HG02943 (cell line): Measurements from ENCODE around the gene THEMIS.
"Not testable (repeated sequence)": the region's sequence is repeated elsewhere in the genome, so short reads cannot be mapped to it uniquely, and the experiment has no call there.

Experiments
- ATAC-seq: cut with Tn5 transposase; IDR thresholded peaks from one replicate; pipeline ENCODE4 v1.9.1; 2021; ENCODE audit warnings: mild to moderate bottlenecking, low read depth, moderate library complexity; ENCODE audit not compliant: unreplicated experiment

THEMIS gene, protein sequence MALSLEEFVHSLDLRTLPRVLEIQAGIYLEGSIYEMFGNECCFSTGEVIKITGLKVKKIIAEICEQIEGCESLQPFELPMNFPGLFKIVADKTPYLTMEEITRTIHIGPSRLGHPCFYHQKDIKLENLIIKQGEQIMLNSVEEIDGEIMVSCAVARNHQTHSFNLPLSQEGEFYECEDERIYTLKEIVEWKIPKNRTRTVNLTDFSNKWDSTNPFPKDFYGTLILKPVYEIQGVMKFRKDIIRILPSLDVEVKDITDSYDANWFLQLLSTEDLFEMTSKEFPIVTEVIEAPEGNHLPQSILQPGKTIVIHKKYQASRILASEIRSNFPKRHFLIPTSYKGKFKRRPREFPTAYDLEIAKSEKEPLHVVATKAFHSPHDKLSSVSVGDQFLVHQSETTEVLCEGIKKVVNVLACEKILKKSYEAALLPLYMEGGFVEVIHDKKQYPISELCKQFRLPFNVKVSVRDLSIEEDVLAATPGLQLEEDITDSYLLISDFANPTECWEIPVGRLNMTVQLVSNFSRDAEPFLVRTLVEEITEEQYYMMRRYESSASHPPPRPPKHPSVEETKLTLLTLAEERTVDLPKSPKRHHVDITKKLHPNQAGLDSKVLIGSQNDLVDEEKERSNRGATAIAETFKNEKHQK

GRCh38 chr6:127900935-127901334 lies at the start of gene THEMIS:
Gene THEMIS, minus strand, starts transcription at chr6:127901058. Its CDS starts 126 bp downstream, at chr6:127900932.
- no peak for ATAC-seq

DNA sequence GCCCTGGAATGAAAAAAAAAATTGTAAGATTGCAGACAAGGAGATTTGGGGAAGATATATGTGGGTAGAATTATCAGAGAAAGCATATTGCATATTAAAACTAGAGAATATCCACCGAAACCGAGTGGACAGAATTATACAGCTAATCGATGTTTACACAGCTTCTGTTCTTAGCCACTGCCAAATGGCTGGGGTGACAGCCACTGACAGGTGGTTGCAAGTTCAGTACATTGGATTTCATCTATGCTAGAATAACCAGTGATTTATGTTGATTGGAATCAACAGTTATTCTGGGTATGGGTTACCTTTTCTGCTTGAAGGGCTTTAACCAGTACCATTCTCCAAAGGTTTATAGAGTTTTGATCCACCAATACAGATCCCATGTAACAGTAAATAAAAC lies 48.4 kb upstream of the THEMIS start:
- ATAC-seq, result no peak

- no peak for ATAC-seq
Observed at GRCh38 chr6:127946388-127946787, 45.5 kb upstream of the THEMIS start.

DNA sequence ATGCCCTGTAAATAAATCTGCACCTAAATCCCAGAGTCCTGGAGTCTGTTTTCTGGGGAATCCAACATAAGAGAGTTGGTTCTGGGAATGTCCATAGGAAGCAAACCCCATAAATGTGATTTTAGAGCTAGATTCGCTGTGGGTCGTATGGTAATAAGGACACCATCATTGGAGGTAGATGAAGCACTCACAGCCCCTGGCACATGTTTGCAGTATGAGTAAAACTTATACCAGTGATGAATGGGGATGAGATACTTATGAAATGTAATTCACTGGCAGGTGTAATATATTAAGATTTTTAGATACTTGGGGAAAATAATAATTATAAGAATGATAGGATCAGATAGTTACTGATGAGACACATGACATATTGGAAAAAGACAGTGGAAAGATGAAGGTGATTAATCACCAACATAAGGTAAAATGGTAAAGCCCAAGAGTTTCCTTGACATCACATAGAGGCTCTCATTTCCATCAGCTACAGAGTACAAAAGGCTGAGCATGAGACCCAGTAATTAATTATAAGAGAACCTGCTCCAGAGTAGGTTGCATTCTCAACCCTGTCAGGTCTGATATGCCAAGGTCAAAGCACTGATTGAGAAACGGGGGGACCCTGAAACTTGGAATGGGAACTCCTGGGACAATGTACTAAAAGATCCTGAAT lies 44.7 kb upstream of the THEMIS start:
- ATAC-seq, result no peak

DNA sequence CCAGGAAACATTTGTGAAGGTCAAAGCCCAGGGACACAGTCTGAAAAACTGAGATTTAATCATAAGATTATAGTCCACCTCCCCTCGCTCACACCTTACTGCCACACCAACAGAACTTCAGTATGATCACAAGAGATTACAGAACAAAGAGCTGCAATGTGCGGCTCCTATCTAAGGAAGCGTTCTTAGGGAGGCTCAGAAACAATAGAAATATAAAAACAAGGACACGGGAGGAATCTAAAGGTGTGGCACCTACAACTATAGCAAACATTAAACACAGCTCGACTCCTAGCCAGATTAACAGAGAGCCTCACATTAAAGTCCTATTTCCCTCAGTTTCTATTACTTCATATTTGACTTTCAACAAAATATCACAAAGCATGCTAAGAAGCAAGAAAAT lies 40.4 kb upstream of the THEMIS start:
- no peak for ATAC-seq

DNA sequence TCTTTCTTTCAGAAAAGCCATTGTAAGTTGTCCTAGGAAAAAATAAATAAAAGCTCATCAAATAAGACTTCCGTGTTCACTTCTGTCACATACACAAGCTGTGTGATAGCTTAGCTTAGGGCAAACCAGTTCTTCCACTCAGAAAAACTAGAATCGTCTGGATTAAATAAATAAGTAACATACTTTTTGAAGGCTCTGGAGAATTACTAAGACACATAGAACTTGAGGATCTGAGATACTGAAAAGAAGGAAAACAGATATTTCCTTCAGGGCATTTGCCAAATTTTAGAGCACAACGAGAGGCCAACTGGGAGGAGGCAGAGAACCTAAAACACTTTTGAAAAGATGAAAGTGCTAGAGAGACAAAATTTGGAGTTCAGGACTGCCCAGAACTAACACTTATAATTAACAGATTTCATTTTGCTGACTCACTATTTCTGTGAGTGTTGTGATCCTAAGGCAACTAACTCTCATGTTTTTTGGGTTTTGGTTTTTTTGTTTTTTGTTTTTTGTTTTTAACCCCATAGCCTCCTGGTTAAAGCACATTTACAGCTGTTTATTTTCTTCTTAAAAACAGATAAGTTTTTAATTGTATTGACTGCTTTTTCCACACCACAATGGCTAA lies 38.7 kb upstream of the THEMIS start:
- no peak for ATAC-seq

DNA sequence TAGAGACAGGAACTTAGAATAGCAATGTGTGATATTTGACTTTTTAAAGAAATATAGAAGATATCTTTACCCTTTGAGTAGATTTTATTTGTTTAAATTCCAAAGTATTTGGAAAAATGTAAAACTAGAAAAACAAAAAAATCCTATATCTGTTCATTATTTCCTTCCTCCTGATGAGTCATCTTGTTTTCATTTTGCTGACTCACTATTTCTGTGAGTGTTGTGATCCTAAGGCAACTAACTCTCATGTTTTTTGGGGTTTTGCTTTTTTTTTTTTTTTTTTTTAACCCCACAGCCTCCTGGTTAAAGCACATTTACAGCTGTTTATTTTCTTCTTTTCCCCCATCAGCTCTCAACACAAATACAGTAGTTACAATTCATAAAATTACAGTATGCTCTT lies 37.8 kb upstream of the THEMIS start:
- no peak for ATAC-seq

DNA sequence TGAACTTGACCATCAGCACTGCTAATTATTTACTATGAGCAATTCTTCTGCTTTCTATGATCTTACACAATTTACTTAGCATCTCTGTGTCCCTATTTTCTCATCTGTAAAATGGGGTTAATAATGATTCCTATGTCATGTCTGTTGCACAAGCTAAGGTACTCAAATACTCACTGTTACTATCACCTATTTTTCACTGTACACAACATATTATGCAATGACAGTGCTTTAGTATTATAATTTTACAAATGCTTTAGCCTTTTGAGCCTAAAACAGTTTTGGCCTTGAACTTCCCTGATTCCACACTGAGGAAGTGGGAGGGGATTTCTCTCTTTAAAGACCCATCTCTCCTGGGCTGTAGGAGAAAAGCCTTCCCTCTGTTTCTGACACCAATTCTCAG lies 36.9 kb upstream of the THEMIS start:
- no peak for ATAC-seq

- ATAC-seq, result no peak
Observed at GRCh38 chr6:127937102-127937501, 36.2 kb upstream of the THEMIS start.

GRCh38 chr6:127934956-127935355 lies 34.1 kb upstream of the THEMIS start:
- no peak for ATAC-seq

GRCh38 chr6:127933852-127934840 lies 33.3 kb upstream of the THEMIS start:
- no peak for ATAC-seq

GRCh38 chr6:127933137-127933536 lies 32.3 kb upstream of the THEMIS start:
- ATAC-seq, result no peak

DNA sequence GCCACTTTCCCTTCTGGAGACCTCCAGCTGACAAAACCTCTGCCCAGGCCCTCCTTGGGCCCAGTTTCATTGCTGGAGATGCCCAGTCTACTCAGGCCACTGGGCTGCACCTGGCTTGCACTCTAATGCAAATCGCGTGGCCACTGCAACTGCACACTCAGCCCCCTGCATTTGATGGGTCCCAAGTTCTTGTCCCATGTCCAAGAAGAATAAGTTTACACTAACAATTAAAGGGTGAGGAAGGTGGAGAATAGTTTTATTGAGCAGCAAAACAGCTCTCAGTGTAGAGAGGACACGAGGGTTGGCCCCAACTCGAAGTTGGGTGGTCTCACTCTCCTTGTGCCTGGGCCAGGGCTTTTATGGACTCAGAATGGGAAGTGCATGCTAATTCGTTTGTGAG lies 31.9 kb upstream of the THEMIS start:
- ATAC-seq, result no peak

DNA sequence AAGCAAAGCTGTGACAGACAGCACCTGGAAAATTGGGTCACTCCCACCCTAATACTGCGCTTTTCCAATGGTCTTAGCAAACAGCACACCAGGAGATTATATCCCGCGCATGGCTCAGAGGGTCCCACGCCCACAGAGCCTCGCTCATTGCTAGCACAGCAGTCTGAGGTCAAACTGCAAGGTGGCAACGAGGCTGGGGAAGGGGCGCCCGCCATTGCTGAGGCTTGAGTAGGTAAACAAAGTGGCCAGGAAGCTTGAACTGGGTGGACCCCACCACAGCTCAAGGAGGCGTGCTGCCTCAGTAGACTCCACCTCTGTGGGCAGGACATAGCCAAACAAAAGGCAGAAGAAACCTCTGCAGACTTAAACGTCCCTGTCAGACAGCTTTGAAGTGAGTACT lies 25.6 kb upstream of the THEMIS start:
- not testable (repeated sequence) for ATAC-seq

DNA sequence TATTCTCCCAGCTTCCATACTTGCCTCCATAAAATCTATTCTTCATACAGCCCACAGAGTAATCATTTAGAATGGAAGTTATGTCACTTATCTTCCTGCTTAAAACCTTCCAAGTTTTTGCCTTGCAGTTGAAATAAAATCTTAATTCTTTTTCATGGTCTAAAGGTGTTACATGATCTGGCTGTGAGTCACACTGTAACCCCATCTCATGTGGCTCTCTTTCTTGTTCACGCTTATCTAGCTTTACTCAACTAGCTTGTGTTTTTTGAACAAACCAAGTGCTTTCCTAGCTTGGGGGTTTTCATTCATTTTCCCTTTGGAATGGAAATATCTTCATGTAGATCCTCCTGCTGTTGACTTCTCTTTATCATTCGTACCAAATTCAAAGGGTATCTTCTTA lies 23.6 kb upstream of the THEMIS start:
- no peak for ATAC-seq

GRCh38 chr6:127924031-127924430 lies 23.2 kb upstream of the THEMIS start:
- ATAC-seq, result no peak

DNA sequence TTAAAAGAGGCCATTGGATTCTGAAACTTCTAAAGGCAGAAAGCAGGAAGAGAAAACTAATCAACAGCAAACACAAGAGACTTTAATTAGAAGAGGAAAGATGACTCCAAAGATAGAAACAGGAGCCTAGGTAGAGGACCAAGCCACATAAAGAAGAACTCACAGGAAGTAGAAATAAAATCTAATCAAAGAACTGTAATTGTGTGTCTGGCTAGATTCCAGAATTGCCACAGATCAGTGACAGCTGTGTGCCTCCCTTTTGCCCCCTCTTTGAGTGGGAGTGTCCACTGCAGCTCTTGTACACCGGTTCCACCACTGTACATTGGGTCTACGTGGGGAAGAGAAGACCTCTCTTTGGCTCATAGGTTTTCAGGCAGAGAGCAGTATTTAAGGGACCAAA lies 22.3 kb upstream of the THEMIS start:
- no peak for ATAC-seq

DNA sequence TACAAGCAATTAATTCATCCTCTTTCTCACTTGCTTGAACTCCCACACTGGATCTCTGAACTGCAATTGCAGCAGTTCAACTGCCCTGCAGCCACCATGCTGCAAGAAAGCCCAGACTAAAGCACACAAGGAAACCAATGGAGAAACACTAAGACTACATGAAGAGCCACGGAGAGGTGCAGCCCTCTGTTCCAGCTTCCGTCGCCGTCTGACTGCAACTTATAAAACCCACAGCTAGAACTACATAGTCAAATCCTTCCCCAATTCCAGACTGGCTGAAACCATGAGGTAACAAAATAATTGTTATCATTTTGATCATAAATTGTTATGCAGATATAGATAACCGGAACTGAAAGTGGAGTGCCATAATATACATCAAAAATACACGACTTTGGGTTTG lies 21.1 kb upstream of the THEMIS start:
- no peak for ATAC-seq

DNA sequence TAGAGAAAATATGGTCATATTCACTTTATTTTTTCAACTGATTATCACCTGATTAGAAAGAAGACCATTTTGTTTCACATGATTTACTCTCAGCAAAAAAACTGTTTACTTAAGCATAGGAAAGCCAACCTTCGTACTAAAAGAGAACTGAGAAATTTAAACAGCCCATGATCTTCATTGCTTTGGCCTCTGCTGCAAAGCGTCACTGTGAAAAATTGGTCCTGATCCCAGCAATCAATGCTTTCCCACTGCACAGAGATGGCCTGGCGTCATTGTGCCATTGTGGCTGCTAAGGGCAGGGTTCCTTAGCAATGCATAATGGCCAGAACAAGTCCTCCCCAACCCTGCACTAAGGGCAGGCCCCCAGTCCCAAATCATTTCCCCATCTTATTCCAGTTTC lies 19.9 kb upstream of the THEMIS start:
- no peak for ATAC-seq
